Loucy (cell line): Measurements from ENCODE around the gene BBX.
A peak's percentile ranks its signal among the peaks of the same experiment; 100 is the strongest.

ENCODE experiments used
- H2AFZ ChIP-seq: fragments of 200-600 bp; sonication (generic); 2 replicates; pipeline ENCODE4 v1.6.0; 2016; ENCODE audit warnings: antibody characterized with exemption, mild to moderate bottlenecking, low read length, moderate library complexity
- H3F3A ChIP-seq: fragments of 200-600 bp; 2 replicates; pipeline ENCODE4 v1.6.0; 2016; ENCODE audit warnings: antibody characterized with exemption, low read depth, mild to moderate bottlenecking
- H3K27me3 ChIP-seq: fragments of 200-600 bp; sonication (generic); 2 replicates; pipeline ENCODE4 v1.6.1; 2014; ENCODE audit warnings: low read length, mild to moderate bottlenecking; ENCODE audit not compliant: insufficient read depth, poor library complexity, severe bottlenecking
- H3K36me3 ChIP-seq: fragments of 200-600 bp; sonication (generic); 2 replicates; pipeline ENCODE4 v1.6.1; 2016; ENCODE audit warnings: low read length; ENCODE audit not compliant: insufficient read depth
- H3K4me1 ChIP-seq: fragments of 200-600 bp; sonication (generic); 2 replicates; pipeline ENCODE4 v1.5.1; 2014; ENCODE audit warnings: low read length, mild to moderate bottlenecking; ENCODE audit not compliant: insufficient read depth, poor library complexity, severe bottlenecking
- H3K4me2 ChIP-seq: fragments of 200-600 bp; sonication (generic); 2 replicates; pipeline ENCODE4 v1.6.0; 2014; ENCODE audit warnings: antibody characterized with exemption, low read length, low read depth, mild to moderate bottlenecking; ENCODE audit not compliant: poor library complexity, severe bottlenecking
- H3K4me3 ChIP-seq: fragments of 200-600 bp; sonication (generic); 2 replicates; pipeline ENCODE4 v1.5.1; 2014; ENCODE audit warnings: low read length, mild to moderate bottlenecking, mixed read lengths; ENCODE audit not compliant: poor library complexity, severe bottlenecking
- H3K79me2 ChIP-seq: fragments of 200-600 bp; sonication (generic); 2 replicates; pipeline ENCODE4 v1.6.1; 2014; ENCODE audit warnings: low read length; ENCODE audit not compliant: insufficient read depth
- H3K9ac ChIP-seq: fragments of 200-600 bp; sonication (generic); 2 replicates; pipeline ENCODE4 v1.6.0; 2014; ENCODE audit warnings: mild to moderate bottlenecking, low read depth, low read length, moderate library complexity; ENCODE audit not compliant: poor library complexity, severe bottlenecking
- H3K9me2 ChIP-seq: fragments of 200-600 bp; sonication (generic); replicated peaks from 2 replicates; pipeline ENCODE4 v1.6.1; 2016; ENCODE audit warnings: low read depth, low read length, mixed read lengths
- H3K9me3 ChIP-seq: fragments of 200-600 bp; sonication (generic); 2 replicates; pipeline ENCODE4 v1.6.1; 2014; ENCODE audit warnings: mild to moderate bottlenecking, antibody characterized with exemption, low read length, low read depth; ENCODE audit not compliant: insufficient read depth
- H4K20me1 ChIP-seq: fragments of 200-600 bp; sonication (generic); 2 replicates; pipeline ENCODE4 v1.6.0; 2014; ENCODE audit warnings: antibody characterized with exemption, low read length, mild to moderate bottlenecking; ENCODE audit not compliant: insufficient read depth, poor library complexity, severe bottlenecking
- CTCF ChIP-seq: fragments of 200-600 bp; sonication (generic); conservative IDR thresholded peaks from 2 replicates; pipeline ENCODE4 v1.5.1; 2014; ENCODE audit warnings: mild to moderate bottlenecking, antibody characterized with exemption, low read length
- EZH2phosphoT487 ChIP-seq: fragments of 200-600 bp; IDR thresholded peaks from 2 replicates; pipeline ENCODE4 v1.6.1; 2018; ENCODE audit warnings: antibody characterized with exemption, mild to moderate bottlenecking, moderate library complexity, borderline replicate concordance

The BBX gene

GRCh38 chr3:107739227-107739626 is 216.5 kb downstream of the BBX start:
- Histone ChIP-seq H2AFZ (no peak overlapping the region), H3K9ac (no peak overlapping the region), H3K79me2 (no peaks in the 10 kb centered on the region), H3K27me3 (no peaks in the 10 kb centered on the region), H3K36me3 (peaks cover 19% of the 10 kb centered on the region), H4K20me1 (no peaks in the 10 kb centered on the region), H3K9me2 (no peaks in the 10 kb centered on the region), H3K4me1 (no peaks in the 10 kb centered on the region), H3K4me3 (no peak overlapping the region), H3F3A (no peaks in the 10 kb centered on the region), H3K9me3 (no peaks in the 10 kb centered on the region), H3K4me2 (no peak overlapping the region)
- TF ChIP-seq CTCF (no peak), EZH2phosphoT487 (no peak)

- TF ChIP-seq CTCF: peak; percentile 74
- no peak for TF ChIP-seq EZH2phosphoT487
- Histone ChIP-seq H3K79me2 (no peaks in the 10 kb centered on the region), H3K9me3 (no peaks in the 10 kb centered on the region), H2AFZ (no peak overlapping the region), H4K20me1 (no peaks in the 10 kb centered on the region), H3F3A (no peaks in the 10 kb centered on the region), H3K36me3 (peaks cover 27% of the 10 kb centered on the region; the same call in 1 of the 2 replicates), H3K27me3 (no peaks in the 10 kb centered on the region), H3K4me3 (no peak overlapping the region), H3K9ac (no peak overlapping the region), H3K4me1 (no peaks in the 10 kb centered on the region), H3K4me2 (no peak overlapping the region), H3K9me2 (no peaks in the 10 kb centered on the region)
Measured at GRCh38 chr3:107740992-107741896, 218.5 kb downstream of the BBX start.

DNA sequence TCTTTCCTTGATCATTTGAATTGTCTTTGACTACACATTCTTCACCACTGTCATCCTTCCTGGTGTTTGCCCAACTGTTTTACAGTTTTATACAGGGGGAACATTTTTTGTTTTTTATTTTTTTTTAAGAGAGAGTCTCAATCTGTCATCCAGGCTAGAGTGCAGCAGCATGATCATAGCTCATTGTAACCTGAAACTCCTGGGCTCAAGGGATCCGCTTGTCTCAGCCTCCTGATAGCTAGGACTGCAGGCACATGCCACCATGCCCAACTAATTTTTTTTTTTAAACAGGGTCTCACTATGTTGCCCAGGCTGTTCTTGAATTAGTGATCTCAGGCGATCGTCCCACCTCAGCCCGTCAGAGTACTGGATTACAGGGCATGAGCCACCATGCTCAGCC is 222.6 kb downstream of the BBX start:
- Histone ChIP-seq H3K4me2 (no peak overlapping the region), H3K27me3 (no peaks in the 10 kb centered on the region), H3K36me3 (peaks cover 55% of the 10 kb centered on the region; the same call in 1 of the 2 replicates), H4K20me1 (no peaks in the 10 kb centered on the region), H3F3A (no peaks in the 10 kb centered on the region), H2AFZ (no peak overlapping the region), H3K79me2 (no peaks in the 10 kb centered on the region), H3K9ac (no peak overlapping the region), H3K9me2 (no peaks in the 10 kb centered on the region), H3K4me3 (no peak overlapping the region), H3K9me3 (no peaks in the 10 kb centered on the region), H3K4me1 (no peaks in the 10 kb centered on the region)
- TF ChIP-seq EZH2phosphoT487: no peak
- no peak for TF ChIP-seq CTCF
